K562 (cell line): ENCODE measurements around the gene ANKH. TPM values are rescaled to one million over a fixed set of nuclear protein-coding genes. Genes with fewer than 3 reads are reported as not detected.

Source experiments
- ATAC-seq: fragments of 200-7000 bp; cut with Tn5 transposase; 3 replicates; pipeline ENCODE4 v1.9.1; 2020; ENCODE audit warnings: moderate library complexity
- BruUV-seq: library from RNA; stranded (reverse); fragments of 400-500 nt; replicated peaks from 2 replicates; lab custom pipeline; 2021; lab: Mats Ljungman, UMichigan
- CTCF ChIA-PET: fragments of 300-600 bp; formaldehyde crosslinking; extraction: SDS; loops from one replicate; lab custom pipeline; 2021; ENCODE audit warnings: low intra/inter-chr PET ratio; lab: Yijun Ruan, JAX
- POLR2A ChIA-PET: fragments of 300-600, 350-650 bp; sonication (Branson Sonifier 250); formaldehyde crosslinking; extraction: SDS; loops from one replicate; lab custom pipeline; 2021; ENCODE audit warnings: antibody characterized with exemption, inconsistent platforms; lab: Yijun Ruan, JAX
- DNase-seq, 4 experiments: peaks; one replicate each; pipeline versions ENCODE4 v3.0.0 to v3.0.0-alpha.2; 2011 to 2018; ENCODE audit warnings: low spot score in 3 of 4, mixed read lengths in 3 of 4; ENCODE audit errors: extremely low read depth in 1 of 4
- FAIRE-seq: peaks from 2 replicates; lab custom pipeline; 2011; peaks lifted over from hg19 to GRCh38; lab: Jason Lieb, UNC
- H2AFZ ChIP-seq: 2 replicates; pipeline ENCODE4 v1.6.0; 2011; ENCODE audit warnings: low read depth, low read length, control low read depth, inconsistent platforms
- H3K27ac ChIP-seq: fragments of 200-600 bp; 3 replicates; pipeline ENCODE4 v1.8.0; 2011; ENCODE audit warnings: low read depth, mild to moderate bottlenecking, control low read depth, inconsistent platforms, low read length, moderate library complexity, mixed read lengths; ENCODE audit errors: extremely low read depth
- H3K27me3 ChIP-seq, 2 experiments: fragments of 300-600 bp in 1 of 2; 2 replicates in 1 of 2; 3 replicates in 1 of 2; pipeline versions ENCODE4 v1.6.0 to v1.8.0; 2011; ENCODE audit warnings: inconsistent platforms in 2 of 2, low read length in 2 of 2, mild to moderate bottlenecking in 1 of 2, mixed read lengths in 1 of 2, moderate library complexity in 1 of 2; ENCODE audit not compliant: control insufficient read depth in 2 of 2, insufficient read depth in 2 of 2
- H3K36me3 ChIP-seq: fragments of 300-600 bp; 3 replicates; pipeline ENCODE4 v1.8.0; 2011; ENCODE audit warnings: mild to moderate bottlenecking, low read length, inconsistent platforms; ENCODE audit not compliant: control insufficient read depth, insufficient read depth
- H3K4me1 ChIP-seq, 2 experiments: fragments of 200-600 bp in 1 of 2; replicated peaks in 1 of 2; 2 replicates in 1 of 2; 3 replicates in 1 of 2; pipeline versions ENCODE4 v1.5.1 to v1.8.0; 2011; ENCODE audit warnings: inconsistent platforms in 2 of 2, low read length in 2 of 2, mild to moderate bottlenecking in 1 of 2, mixed read lengths in 1 of 2, moderate library complexity in 1 of 2; ENCODE audit not compliant: control insufficient read depth in 2 of 2, insufficient read depth in 2 of 2
- H3K4me2 ChIP-seq: 2 replicates; pipeline ENCODE4 v1.6.1; 2011; ENCODE audit warnings: low read length, control low read depth, inconsistent platforms, mixed read lengths; ENCODE audit not compliant: insufficient read depth
- H3K4me3 ChIP-seq: fragments of 200-600 bp; sonication (generic), shearing (Covaris generic); 2 replicates; pipeline ENCODE4 v1.5.1; 2016; ENCODE audit warnings: control low read depth, inconsistent platforms
- H3K79me2 ChIP-seq: fragments of 200-600 bp; 3 replicates; pipeline ENCODE4 v1.8.0; 2011; ENCODE audit warnings: low read length, inconsistent platforms; ENCODE audit not compliant: control insufficient read depth, insufficient read depth
- H3K9ac ChIP-seq, 2 experiments: 2 replicates each; pipeline versions ENCODE4 v1.6.0 to v1.6.1; 2011; ENCODE audit warnings: low read depth in 2 of 2, low read length in 2 of 2, control low read depth in 1 of 2, inconsistent platforms in 1 of 2, mild to moderate bottlenecking in 1 of 2, mixed read lengths in 1 of 2; ENCODE audit not compliant: insufficient read depth in 1 of 2
- H3K9me1 ChIP-seq: one replicate; pipeline ENCODE4 v1.6.0; 2011; ENCODE audit warnings: inconsistent platforms, mild to moderate bottlenecking, low read length, moderate library complexity; ENCODE audit not compliant: control insufficient read depth, insufficient read depth
- H3K9me3 ChIP-seq: replicated peaks from 2 replicates; pipeline ENCODE4 v1.5.1; 2011; ENCODE audit warnings: low read depth, low read length, inconsistent platforms; ENCODE audit not compliant: control insufficient read depth, insufficient read depth
- H4K20me1 ChIP-seq: replicated peaks from 2 replicates; pipeline ENCODE4 v1.6.1; 2011; ENCODE audit warnings: low read length, inconsistent platforms, mixed read lengths; ENCODE audit not compliant: control insufficient read depth, insufficient read depth
- E2F3 ChIP-seq: fragments of 250-450 bp; sonication (Bioruptor Pico); IDR thresholded peaks from 2 replicates; pipeline ENCODE4 v1.4.0; 2020; ENCODE audit warnings: mild to moderate bottlenecking
- GATAD2B ChIP-seq: fragments of 450-650 bp; IDR thresholded peaks from 2 replicates; pipeline ENCODE4 v1.6.1; 2017; ENCODE audit warnings: mild to moderate bottlenecking, borderline replicate concordance
- NR2C2 ChIP-seq, 2 experiments: fragments of 200-800 bp in 1 of 2; sonication (Bioruptor generic) in 1 of 2; sonication (generic) in 1 of 2; formaldehyde crosslinking in 1 of 2; IDR thresholded peaks; 2 replicates each; pipeline versions ENCODE4 v1.6.1 to v1.8.0; 2016 to 2022; ENCODE audit warnings: mild to moderate bottlenecking in 1 of 2, missing compliant biosample characterization in 1 of 2, missing genetic modification characterization in 1 of 2, missing genetic modification reagents in 1 of 2
- PHF21A ChIP-seq: fragments of 450-650 bp; IDR thresholded peaks from 2 replicates; pipeline ENCODE4 v1.6.1; 2017; ENCODE audit warnings: low read depth, borderline replicate concordance
- SMARCB1 ChIP-seq: IDR thresholded peaks from 2 replicates; pipeline ENCODE4 v1.6.1; 2011; ENCODE audit warnings: improper control_type of control experiment, low read depth; ENCODE audit not compliant: insufficient read length
- STAT5A ChIP-seq: IDR thresholded peaks from 2 replicates; pipeline ENCODE4 v1.6.1; 2012; ENCODE audit warnings: low read length, inconsistent platforms, borderline replicate concordance
- TBL1XR1 ChIP-seq, 2 experiments: IDR thresholded peaks; 2 replicates each; pipeline ENCODE4 v1.6.1; 2012; ENCODE audit warnings: improper control_type of control experiment in 2 of 2, low read length in 2 of 2, mild to moderate bottlenecking in 1 of 2
- ZNF699 ChIP-seq: fragments of 250-450 bp; sonication (Bioruptor Pico); IDR thresholded peaks from 2 replicates; pipeline ENCODE4 v1.8.0; 2021; ENCODE audit warnings: mild to moderate bottlenecking, moderate library complexity; ENCODE audit not compliant: insufficient replicate concordance
- WGBS: fragments of 100-300 bp; shearing (Covaris generic); methylation state at CpG from one replicate; pipeline ENCODE4 v1.1.6; 2016; ENCODE audit warnings: low coverage, mixed read lengths; ENCODE audit not compliant: insufficient coverage; ENCODE audit errors: missing lambda C conversion rate; 5-methylcytosine and 5-hydroxymethylcytosine counted together
- in situ Hi-C: fragments of 300-500 bp; cut with MboI; formaldehyde crosslinking; loops from 4 replicates; pipeline ENCODE4 v1.15.0; 2018; ENCODE audit warnings: inconsistent platforms, mixed read lengths
- intact Hi-C: fragments of 100-400 bp; cut with micrococcal nuclease; formaldehyde crosslinking; loops from 2 replicates; pipeline ENCODE4 v1.14.2; 2022
- polyA plus RNA-seq, 8 experiments: library from polyadenylated mRNA; depleted of rRNA in 4 of 8; stranded (reverse) in 5 of 8; unstranded in 3 of 8; fragments of >200 nt; fragmentation: Nextera tagmentation in 2 of 8; fragmentation: Illumina TruSeq in 1 of 8; extraction: Ambion mirVana in 2 of 8; extraction: Trizol in 1 of 8; gene quantifications; 2 replicates each; pipeline versions ENCODE4 v1.2.1 to v1.2.3, GENCODE V29; 2011 to 2014; ENCODE audit warnings: inconsistent platforms in 1 of 8, missing spikeins in 1 of 8
- total RNA-seq, 7 experiments: library from RNA; depleted of rRNA in 6 of 7; stranded (reverse); fragments of >200 nt in 6 of 7; fragmentation: Illumina TruSeq in 2 of 7; extraction: Trizol in 2 of 7; gene quantifications; 2 replicates each; pipeline versions ENCODE4 v1.2.1 to v1.2.3, GENCODE V29; 2011 to 2021; ENCODE audit warnings: low replicate concordance in 1 of 7

ANKH gene
- total and polyA plus RNA-seq, 9 of the 15 experiments (the other 6 are each of a cell fraction or from before 2014, with no cell fraction given), result 0.79 to 12.2 (median 4.5) TPM

DNA sequence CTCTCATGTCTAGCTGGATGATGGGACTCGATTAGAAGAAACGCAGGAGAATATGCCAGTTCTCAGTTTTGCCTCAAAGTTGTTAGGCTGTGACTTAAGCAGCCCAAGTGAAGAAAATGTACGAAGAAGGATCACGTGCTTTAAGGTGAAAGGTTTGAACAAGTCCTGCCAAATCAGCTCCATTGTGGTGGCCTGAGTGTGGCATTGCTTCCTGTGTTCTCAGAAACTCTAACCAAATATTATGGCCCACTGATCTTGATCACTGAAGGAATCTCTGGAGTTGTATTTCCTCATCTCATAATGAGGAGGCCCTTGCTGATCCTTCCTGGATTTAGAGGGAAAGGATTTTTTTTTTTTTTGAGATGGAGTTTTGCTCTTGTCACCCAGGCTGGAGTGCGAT is 163.0 kb downstream of the ANKH start:
- Histone ChIP-seq H3K4me1 (peaks cover 1 to 15% of the 10 kb centered on the region in 2 experiments; a peak in 3 of 5 replicates), H3K36me3 (peaks cover 79% of the 10 kb centered on the region), H3K4me3 (no peak overlapping the region), H4K20me1 (no peaks in the 10 kb centered on the region), H3K79me2 (no peaks in the 10 kb centered on the region), H3K9ac (no peak overlapping the region), H3K9me1 (no peaks in the 10 kb centered on the region), H3K27me3 (no peaks in the 10 kb centered on the region), H3K4me2 (no peak overlapping the region), H2AFZ (no peak overlapping the region), H3K27ac (no peak overlapping the region), H3K9me3 (no peaks in the 10 kb centered on the region)
- no TSS peak for BruUV-seq
- ATAC-seq (no peak), DNase-seq (no peak), FAIRE-seq (no peak)
- TF ChIP-seq GATAD2B (no peak), TBL1XR1 (IDR thresholded peaks at IDR 0.05; ENCODE audit: low read length in 2 of 2) (no peak), NR2C2 (CRISPR knock-in tag; IDR thresholded peaks at IDR 0.05) (no peak), NR2C2 (tag; IDR thresholded peaks at IDR 0.05) (peak; percentile 13; the same call in 1 of the 2 replicates), PHF21A (no peak), SMARCB1 (no peak), STAT5A (no peak), E2F3 (CRISPR knock-in tag) (no peak), ZNF699 (CRISPR knock-in tag) (no peak)
- POLR2A ChIA-PET, result interaction anchor here (0.6 to 0.9 kb wide), 2 partner anchors 10 to 12 kb away, joined by 3 to 4 read pairs; no protein-coding TSS in a partner anchor
- intact Hi-C loops (no loop called here), in situ Hi-C loops (no loop called here)
- CTCF ChIA-PET, result no interaction called here
- WGBS, result 88% methylated on average over 5 of the region's 5 CpGs
